Heart right ventricle (tissue), 16 donors: Measurements from ENCODE around the gene MADD. TPM values are rescaled to one million over a fixed set of nuclear protein-coding genes. Genes with fewer than 3 reads are reported as not detected.

ENCODE experiments used
- ATAC-seq, 8 donors: fragments of 200-7000 bp; cut with Tn5 transposase; one replicate each; pipeline ENCODE4 v1.9.1; 2020; ENCODE audit warnings: mild to moderate bottlenecking in 8 of 8, moderate library complexity in 8 of 8, moderate number of reproducible peaks in 1 of 8
- DNase-seq, 2 donors: peaks; one replicate each; pipeline ENCODE4 v3.0.0-alpha.2; 2020
- H3K27ac ChIP-seq, 10 donors: fragments of 200-600 bp; sonication (generic) in 2 of 10; one replicate each; pipeline versions ENCODE4 v1.5.0 to v1.8.0; 2020 to 2022; ENCODE audit warnings: mild to moderate bottlenecking in 3 of 10
- H3K27me3 ChIP-seq, 7 donors: fragments of 200-600 bp; one replicate each; pipeline ENCODE4 v1.8.0; 2021 to 2022; ENCODE audit warnings: mild to moderate bottlenecking in 2 of 7
- H3K36me3 ChIP-seq, 9 donors: fragments of 200-600 bp; sonication (generic) in 1 of 9; one replicate each; pipeline versions ENCODE4 v1.5.0 to v1.8.0; 2020 to 2022; ENCODE audit warnings: mild to moderate bottlenecking in 2 of 9
- H3K4me1 ChIP-seq, 9 donors: fragments of 200-600 bp; sonication (generic) in 1 of 9; one replicate each; pipeline versions ENCODE4 v1.5.0 to v1.8.0; 2020 to 2022; ENCODE audit warnings: mild to moderate bottlenecking in 4 of 9
- H3K4me3 ChIP-seq, 10 donors: fragments of 200-600 bp; sonication (generic) in 2 of 10; one replicate each; pipeline versions ENCODE4 v1.5.0 to v1.8.0; 2020 to 2022; ENCODE audit warnings: mild to moderate bottlenecking in 7 of 10, moderate library complexity in 2 of 10
- H3K9me3 ChIP-seq, 11 donors: fragments of 200-600 bp in 10 of 11; sonication (generic) in 2 of 11; one replicate each; pipeline versions ENCODE4 v1.5.0 to v1.8.0; 2013 to 2022; ENCODE audit warnings: mild to moderate bottlenecking in 2 of 11, control low read depth in 1 of 11, moderate library complexity in 1 of 11
- CTCF ChIP-seq, 9 donors: fragments of 200-600 bp; sonication (generic) in 2 of 9; IDR thresholded peaks; one replicate each; pipeline versions ENCODE4 v1.5.0 to v1.8.0; 2021 to 2022; ENCODE audit warnings: antibody characterized with exemption in 9 of 9, mild to moderate bottlenecking in 5 of 9, moderate library complexity in 1 of 9
- WGBS, 2 donors: extraction: QIAGEN DNeasy Blood & Tissue Kit; methylation state at CpG; one replicate each; pipeline ENCODE4 v1.1.7; 2013; ENCODE audit warnings: inconsistent platforms in 1 of 2; 5-methylcytosine and 5-hydroxymethylcytosine counted together
- intact Hi-C, 10 donors: fragments of 100-400 bp; cut with DNase I; formaldehyde crosslinking; loops; one replicate each; pipeline versions ENCODE4 v1.11.1 to v1.14.2; 2022
- polyA plus RNA-seq, 2 donors: library from polyadenylated mRNA; stranded (reverse); fragments of 200-250 nt; gene quantifications; one replicate each; pipeline ENCODE4 v1.2.3, GENCODE V29; 2013
- total RNA-seq, 10 donors: library from RNA; stranded (reverse); fragmentation: NEBNext Ultra II Directional in 3 of 10; extraction: Animal tissue kit (Norgen Biotek cat#: 25700) in 3 of 10; gene quantifications; one replicate each; pipeline versions ENCODE4 v1.2.1 to v1.2.4, GENCODE V29; 2021 to 2023
- donor health status: Arrhythmogenic right ventricular cardiomyopathy.
- donor health status: ischemic (EF 13 %, LVEDD 7.1; RV severe dilation, severe dysfunction).
- donor health status: healthy with polysubstance abuse.
- donor health status: DM: no; HTN: yes; CAD: no.
- donor health status: DM: no; HTN: no; CAD: no.
- donor health status: ischemic (EF 25% LVEDD 6.9; RV normal size, moderate dysfunction).
- donor health status: ischemic (EF 25% LVEDD 5.7; RV mildly dilated, moderate dysfunction).
- donor health status: healthy.
- donor health status: DM: yes; HTN: yes; CAD: no.
- donor health status: Ischemic cardiomyopathy.
- donor health status: ischemic (EF 35%, LVEDD 5.7; RV mildly dilated, moderate dysfunction).
- donor health status: nonischemic (EF 11% LVEDD 7.7; RV severe dilation, severe dysfunction).
- donor health status: DM: yes; HTN: yes; CAD: no.
- donor health status: PGD.
- donor health status: ischemic (EF 29% LVEDD 5.4; RV normal size, mild dysfunction).
- donor health status: nonischemic (EF 23%, LVEDD 6.1; RV moderate dilation, normal function).

MADD gene
- total and polyA plus RNA-seq, 12 donors: 23.8 to 54.8 (median 35.4) TPM

GRCh38 chr11:47285969-47286770 is 16.2 kb downstream of the MADD start:
- H3K9me3 ChIP-seq: no peaks in the 10 kb centered on the region
- ATAC-seq: peak in 6 of 8 donors; percentile 12 to 63 (median 41)
- peak overlapping the region in 9 of 10 donors; percentile 4 to 78 (median 41) for H3K27ac ChIP-seq
- no peaks in the 10 kb centered on the region for H3K27me3 ChIP-seq
- TF ChIP-seq CTCF (IDR thresholded peaks at IDR 0.05): no peak
- no peak overlapping the region for H3K4me3 ChIP-seq
- peaks cover 0 to 100% (median 22%) of the 10 kb centered on the region in 9 donors for H3K36me3 ChIP-seq
- peaks cover 0 to 42% (median 21%) of the 10 kb centered on the region in 9 donors for H3K4me1 ChIP-seq
- no peak for DNase-seq
- intact Hi-C loops: no loop called here
- WGBS, 2 donors: 84 to 87% methylated on average over 13 of the region's 13 CpGs

DNA sequence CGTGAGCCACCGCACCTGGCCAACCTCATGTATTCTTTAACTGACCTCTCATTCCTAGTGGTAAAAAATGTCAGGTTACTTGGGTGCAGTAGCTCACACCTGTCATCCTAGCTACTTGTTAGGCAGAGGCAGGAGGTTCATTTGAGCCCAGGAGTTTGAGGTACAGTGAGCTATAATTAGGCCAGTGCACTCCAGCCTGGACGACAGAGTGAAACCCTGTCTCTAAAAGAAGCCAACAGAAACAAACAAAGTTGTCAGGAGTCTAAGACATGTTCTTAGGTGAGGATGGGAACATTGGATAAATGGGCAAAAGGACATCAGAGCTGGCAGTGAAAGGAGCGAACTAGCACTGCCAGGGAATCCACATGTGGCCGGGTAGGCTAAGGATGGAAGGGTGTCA is 18.1 kb downstream of the MADD start:
- Histone ChIP-seq H3K4me3 (no peak overlapping the region), H3K36me3 (peaks cover 0 to 100% (median 16%) of the 10 kb centered on the region in 9 donors), H3K27ac (peak overlapping the region; percentile 31 to 78 (median 65)), H3K4me1 (peaks cover 0 to 40% (median 21%) of the 10 kb centered on the region in 9 donors), H3K27me3 (no peaks in the 10 kb centered on the region), H3K9me3 (no peaks in the 10 kb centered on the region)
- no peak for TF ChIP-seq CTCF (IDR thresholded peaks at IDR 0.05)
- DNase-seq (no peak), ATAC-seq (peak; percentile 50 to 91 (median 68))
- WGBS, 2 donors: 64 to 65% methylated on average over 5 of the region's 5 CpGs
- intact Hi-C loops: loop anchor here in 1 of 10 donors (1.0 kb wide), 1 partner anchor 17 kb away; no protein-coding TSS in a partner anchor

GRCh38 chr11:47289856-47290255 is 19.9 kb downstream of the MADD start:
- Histone ChIP-seq H3K4me3 (no peak overlapping the region), H3K4me1 (peaks cover 0 to 38% (median 21%) of the 10 kb centered on the region in 9 donors), H3K27ac (no peak overlapping the region), H3K9me3 (no peaks in the 10 kb centered on the region), H3K27me3 (no peaks in the 10 kb centered on the region), H3K36me3 (peaks cover 0 to 100% (median 9%) of the 10 kb centered on the region in 9 donors)
- WGBS, 2 donors: 95% methylated on average over 15 of the region's 15 CpGs
- DNase-seq (no peak), ATAC-seq (no peak)
- no peak for TF ChIP-seq CTCF (IDR thresholded peaks at IDR 0.05)
- intact Hi-C loops: no loop called here

- Histone ChIP-seq H3K27ac (no peak overlapping the region), H3K9me3 (peaks cover 0 to 29% (median 12%) of the 10 kb centered on the region in 11 donors), H3K4me3 (no peak overlapping the region), H3K36me3 (peaks cover 0 to 100% (median 12%) of the 10 kb centered on the region in 9 donors), H3K4me1 (no peaks in the 10 kb centered on the region), H3K27me3 (no peaks in the 10 kb centered on the region)
- ATAC-seq (no peak), DNase-seq (no peak)
- no peak for TF ChIP-seq CTCF (IDR thresholded peaks at IDR 0.05)
- 95 to 96% methylated on average over 5 of the region's 5 CpGs for WGBS, 2 donors
- intact Hi-C loops: no loop called here
Observed at GRCh38 chr11:47295385-47295784, 25.5 kb downstream of the MADD start.
